ENCODE results near the gene ABITRAM.
A peak's percentile ranks its signal among the peaks of the same experiment; 100 is the strongest.
"Not testable (repeated sequence)": the region's sequence is repeated elsewhere in the genome, so short reads cannot be mapped to it uniquely, and the experiment has no call there.

Gene ABITRAM

GRCh38 chr9:108934323-108934893 is at the start of gene ABITRAM:
Gene ABITRAM (plus strand): TSS chr9:108934400. CDS start chr9:108934487, 87 bp downstream.
- peak; percentile 70 for DNase-seq

- DNase-seq: no peak
Observed at GRCh38 chr9:108884701-108885100, 49.5 kb upstream of the ABITRAM start.

- DNase-seq: peak; percentile 22
Observed at GRCh38 chr9:108885643-108886348, 48.4 kb upstream of the ABITRAM start.

GRCh38 chr9:108886594-108887271 is 47.5 kb upstream of the ABITRAM start:
- not testable (repeated sequence) for DNase-seq

GRCh38 chr9:108889649-108890067 is 44.5 kb upstream of the ABITRAM start:
- no peak for DNase-seq

- DNase-seq: no peak
Observed at GRCh38 chr9:108894225-108894997, 39.8 kb upstream of the ABITRAM start.

- DNase-seq: no peak
Observed at GRCh38 chr9:108897324-108898096, 36.7 kb upstream of the ABITRAM start.

GRCh38 chr9:108899023-108899695 is 35.0 kb upstream of the ABITRAM start:
- DNase-seq: not testable (repeated sequence)

- no peak for DNase-seq
Observed at GRCh38 chr9:108900176-108900575, 34.0 kb upstream of the ABITRAM start.

- no peak for DNase-seq
Observed at GRCh38 chr9:108903420-108904103, 30.6 kb upstream of the ABITRAM start.

GRCh38 chr9:108904161-108904560 is 30.0 kb upstream of the ABITRAM start:
- no peak for DNase-seq

- DNase-seq: no peak
Observed at GRCh38 chr9:108905494-108905893, 28.7 kb upstream of the ABITRAM start.

- no peak for DNase-seq
Observed at GRCh38 chr9:108910402-108910801, 23.8 kb upstream of the ABITRAM start.

- DNase-seq: no peak
Observed at GRCh38 chr9:108910914-108911313, 23.3 kb upstream of the ABITRAM start.

GRCh38 chr9:108911820-108912219 is 22.4 kb upstream of the ABITRAM start:
- DNase-seq: no peak

- DNase-seq: no peak
Observed at GRCh38 chr9:108913391-108913790, 20.8 kb upstream of the ABITRAM start.

GRCh38 chr9:108919517-108919916 is 14.7 kb upstream of the ABITRAM start:
- DNase-seq: no peak

GRCh38 chr9:108920401-108920800 is 13.8 kb upstream of the ABITRAM start:
- DNase-seq: not testable (repeated sequence)

- no peak for DNase-seq
Observed at GRCh38 chr9:108921200-108921599, 13.0 kb upstream of the ABITRAM start.

- DNase-seq: no peak
Observed at GRCh38 chr9:108924466-108924865, 9.7 kb upstream of the ABITRAM start.

GRCh38 chr9:108928386-108928785 is 5.8 kb upstream of the ABITRAM start:
- DNase-seq: no peak

All from stimulated activated CD4-positive, alpha-beta T cell treated with anti-CD3 and anti-CD28 coated beads, Interleukin-12 subunit alpha, Interleukin-12 subunit beta, amount 100 ng/mL, for 4 hours (primary cell).